ENCODE measurements around the gene DPY19L1. TPM values are rescaled to one million over a fixed set of nuclear protein-coding genes. Genes with fewer than 3 reads are reported as not detected.
A peak's percentile ranks its signal among the peaks of the same experiment; 100 is the strongest.
"Not testable (repeated sequence)": the region's sequence is repeated elsewhere in the genome, so short reads cannot be mapped to it uniquely, and the experiment has no call there.

The DPY19L1 gene
- total and polyA plus RNA-seq, 2 donors = 19.4 to 72.8 TPM

DNA sequence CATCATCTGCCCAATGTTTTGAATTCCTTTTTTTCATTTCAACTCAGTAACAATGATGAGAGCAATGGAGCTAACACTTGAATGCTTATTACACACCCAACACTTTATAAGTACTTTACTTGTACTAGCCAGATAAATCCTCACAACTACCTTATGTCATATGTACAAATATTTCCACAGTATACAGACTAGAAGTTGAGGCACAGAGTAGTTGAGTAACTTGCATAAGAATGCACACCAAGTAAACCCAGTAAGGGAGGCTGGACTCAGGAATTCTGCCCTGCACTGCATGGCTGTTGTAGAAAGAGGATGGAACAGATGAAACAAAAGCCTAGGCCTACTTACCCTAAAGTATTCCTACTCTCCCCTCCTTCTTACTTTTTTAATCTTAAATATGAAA lies 15.8 kb downstream of the DPY19L1 start:
- no peak for DNase-seq (ENCODE audit: extremely low spot score)
- H3K4me3 ChIP-seq (ENCODE audit: low read depth, low read length) = no peak overlapping the region
- no peak overlapping the region for H3K27ac ChIP-seq (ENCODE audit: low read depth)
- no peaks in the 10 kb centered on the region for H3K4me1 ChIP-seq (ENCODE audit: insufficient read depth)
- H3K36me3 ChIP-seq (ENCODE audit: insufficient read depth) = peaks cover under 1% of the 10 kb centered on the region

DNA sequence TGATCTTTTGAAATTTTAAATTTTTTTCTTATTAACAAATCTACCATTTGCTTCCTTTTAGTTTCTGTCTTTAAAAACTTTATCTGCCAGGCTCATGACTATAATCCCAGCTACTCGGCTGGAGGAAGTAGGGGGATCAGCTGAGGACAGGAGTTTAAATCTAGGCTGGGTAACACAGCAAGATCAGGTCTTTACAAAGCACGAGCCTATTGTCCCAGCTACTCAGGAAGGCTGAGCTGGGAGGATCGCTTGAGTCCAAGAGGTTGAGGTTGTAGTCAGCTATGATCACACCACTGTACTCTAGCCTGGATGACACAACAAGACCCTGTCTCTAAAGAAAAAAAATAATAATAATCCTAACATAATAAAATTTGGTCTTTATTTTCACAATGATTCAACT lies 17.5 kb downstream of the DPY19L1 start:
- H3K4me3 ChIP-seq (ENCODE audit: low read depth, low read length) = no peak overlapping the region
- no peak overlapping the region for H3K27ac ChIP-seq (ENCODE audit: low read depth)
- peaks cover 2% of the 10 kb centered on the region for H3K36me3 ChIP-seq (ENCODE audit: insufficient read depth)
- 70% methylated on average over 3 of the region's 3 CpGs for WGBS
- no peaks in the 10 kb centered on the region for H3K4me1 ChIP-seq (ENCODE audit: insufficient read depth)
- DNase-seq (ENCODE audit: extremely low spot score) = no peak

DNA sequence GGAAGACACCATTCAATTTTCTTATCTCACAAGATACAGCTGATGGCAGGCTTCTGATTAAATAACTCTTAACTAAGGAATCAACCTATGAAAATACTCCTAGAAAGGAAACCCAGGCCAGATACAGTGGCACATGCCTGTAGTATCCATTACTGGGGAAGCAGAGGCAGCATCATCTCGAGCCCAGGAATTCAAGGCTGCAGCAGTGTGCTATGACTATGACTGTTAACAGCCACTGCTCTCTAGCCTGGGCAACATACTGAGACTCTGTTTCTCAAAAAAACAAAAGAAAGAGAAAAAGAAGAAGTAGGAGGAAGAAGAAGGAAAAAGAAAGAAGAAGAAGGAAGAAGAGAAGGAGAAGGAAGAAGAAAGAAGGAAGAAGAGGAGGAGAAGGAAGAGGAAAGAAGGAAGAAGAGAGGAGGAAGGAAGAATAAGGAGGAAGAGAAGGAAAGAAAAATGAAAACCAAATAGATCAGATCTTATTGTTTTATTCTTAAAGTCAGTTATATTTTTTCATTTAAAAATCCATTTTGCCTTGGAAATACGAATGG lies 18.0 kb downstream of the DPY19L1 start:
- no peaks in the 10 kb centered on the region for H3K4me1 ChIP-seq (ENCODE audit: insufficient read depth)
- H3K4me3 ChIP-seq (ENCODE audit: low read depth, low read length) = no peak overlapping the region
- H3K36me3 ChIP-seq (ENCODE audit: insufficient read depth) = peaks cover 2% of the 10 kb centered on the region
- no peak for DNase-seq (ENCODE audit: extremely low spot score)
- no peak overlapping the region for H3K27ac ChIP-seq (ENCODE audit: low read depth)
- 80% methylated on average over 2 of the region's 2 CpGs for WGBS

DNA sequence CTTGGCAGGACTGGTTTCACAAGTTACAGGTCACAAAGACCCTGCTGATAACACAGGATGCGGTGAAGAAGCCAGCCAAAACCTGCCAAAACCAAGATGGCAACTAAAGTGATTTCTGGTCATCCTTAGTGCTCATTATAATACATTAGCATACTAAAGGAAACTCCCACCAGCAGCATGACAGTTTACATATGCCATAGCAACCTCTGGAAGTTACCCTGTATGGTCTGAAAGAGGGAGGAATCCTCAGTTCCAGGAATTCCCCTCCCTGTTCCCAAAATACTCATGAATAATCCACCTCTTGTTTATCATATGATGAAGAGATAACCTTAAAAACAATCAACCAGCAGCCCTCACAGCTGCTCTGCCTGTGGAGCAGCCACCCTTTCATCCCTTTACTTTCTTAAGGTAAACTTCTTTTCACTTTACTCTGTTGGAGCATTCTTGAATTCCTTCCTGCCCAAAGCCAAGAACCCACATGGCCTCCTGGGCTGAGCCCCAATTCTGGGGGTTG lies 21.9 kb downstream of the DPY19L1 start:
- no peak for DNase-seq (ENCODE audit: extremely low spot score)
- Histone ChIP-seq H3K36me3 (ENCODE audit: insufficient read depth) (peaks cover 2% of the 10 kb centered on the region), H3K4me1 (ENCODE audit: insufficient read depth) (no peaks in the 10 kb centered on the region), H3K27ac (ENCODE audit: low read depth) (no peak overlapping the region), H3K4me3 (ENCODE audit: low read depth, low read length) (no peak overlapping the region)
- WGBS = 88% methylated on average over 1 of the region's 1 CpG

DNA sequence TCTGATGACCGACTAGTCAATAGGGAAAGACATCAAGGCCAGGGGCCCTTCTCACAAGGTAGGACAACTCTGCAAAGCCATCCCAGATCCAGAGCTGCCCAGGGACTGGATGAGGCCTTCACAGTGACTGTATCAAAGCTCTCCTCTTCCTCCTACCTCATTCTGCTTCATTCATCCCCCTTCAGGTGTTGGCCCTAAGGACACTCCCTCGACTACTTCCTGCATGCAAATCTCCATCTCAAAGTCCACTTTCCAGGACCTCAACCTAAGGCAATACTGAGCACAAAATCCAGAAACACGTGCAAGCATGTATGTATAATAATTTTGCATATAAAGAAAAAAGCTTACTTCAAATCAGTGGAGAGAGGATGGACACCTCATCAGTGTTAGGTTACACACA lies 25.1 kb downstream of the DPY19L1 start:
- Histone ChIP-seq H3K36me3 (ENCODE audit: insufficient read depth) (peaks cover 2% of the 10 kb centered on the region), H3K27ac (ENCODE audit: low read depth) (no peak overlapping the region), H3K4me1 (ENCODE audit: insufficient read depth) (no peaks in the 10 kb centered on the region), H3K4me3 (ENCODE audit: low read depth, low read length) (no peak overlapping the region)
- 89% methylated on average over 3 of the region's 3 CpGs for WGBS
- no peak for DNase-seq (ENCODE audit: extremely low spot score)

DNA sequence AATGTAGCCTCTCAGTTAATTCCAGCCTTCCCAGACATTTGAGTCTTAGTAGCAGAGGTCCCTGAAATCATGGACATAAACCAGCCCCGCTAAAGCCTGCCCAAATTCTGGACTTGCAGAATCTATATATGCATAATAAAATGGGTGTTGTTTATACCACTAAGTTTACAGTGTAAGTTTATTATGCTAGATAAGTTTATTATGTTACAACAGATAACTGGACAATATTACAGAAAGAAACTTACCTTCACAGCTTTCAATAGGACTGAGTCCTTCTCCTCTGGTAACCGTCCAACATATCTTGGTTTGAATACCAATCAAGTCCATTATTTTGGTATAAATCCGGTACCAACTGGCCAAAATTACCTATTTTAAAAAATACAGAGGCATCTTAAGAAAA lies 26.2 kb downstream of the DPY19L1 start:
- 84% methylated on average over 3 of the region's 3 CpGs for WGBS
- Histone ChIP-seq H3K36me3 (ENCODE audit: insufficient read depth) (no peaks in the 10 kb centered on the region), H3K4me3 (ENCODE audit: low read depth, low read length) (no peak overlapping the region), H3K27ac (ENCODE audit: low read depth) (no peak overlapping the region), H3K4me1 (ENCODE audit: insufficient read depth) (no peaks in the 10 kb centered on the region)
- DNase-seq (ENCODE audit: extremely low spot score) = no peak

DNA sequence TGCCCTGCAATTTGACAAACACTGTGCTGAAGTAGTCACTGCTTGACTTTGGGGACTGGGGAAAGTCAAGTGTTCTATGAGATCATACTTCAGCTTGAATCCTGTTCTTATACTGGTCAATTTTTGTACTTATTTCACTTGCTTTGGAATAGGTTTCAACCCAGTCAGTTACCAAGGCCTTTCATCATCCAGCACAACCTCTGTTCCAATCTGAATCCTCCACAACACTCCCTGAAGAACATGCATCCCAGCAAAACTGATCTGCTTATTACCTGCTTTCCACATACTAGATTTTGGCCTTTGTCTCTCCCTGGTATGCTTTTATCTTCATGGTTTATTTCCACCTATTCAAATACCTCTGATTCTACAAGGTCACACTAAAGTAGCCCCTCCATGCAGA lies 29.5 kb downstream of the DPY19L1 start:
- Histone ChIP-seq H3K4me3 (ENCODE audit: low read depth, low read length) (no peak overlapping the region), H3K36me3 (ENCODE audit: insufficient read depth) (no peaks in the 10 kb centered on the region), H3K4me1 (ENCODE audit: insufficient read depth) (no peaks in the 10 kb centered on the region), H3K27ac (ENCODE audit: low read depth) (no peak overlapping the region)
- DNase-seq (ENCODE audit: extremely low spot score) = no peak

DNA sequence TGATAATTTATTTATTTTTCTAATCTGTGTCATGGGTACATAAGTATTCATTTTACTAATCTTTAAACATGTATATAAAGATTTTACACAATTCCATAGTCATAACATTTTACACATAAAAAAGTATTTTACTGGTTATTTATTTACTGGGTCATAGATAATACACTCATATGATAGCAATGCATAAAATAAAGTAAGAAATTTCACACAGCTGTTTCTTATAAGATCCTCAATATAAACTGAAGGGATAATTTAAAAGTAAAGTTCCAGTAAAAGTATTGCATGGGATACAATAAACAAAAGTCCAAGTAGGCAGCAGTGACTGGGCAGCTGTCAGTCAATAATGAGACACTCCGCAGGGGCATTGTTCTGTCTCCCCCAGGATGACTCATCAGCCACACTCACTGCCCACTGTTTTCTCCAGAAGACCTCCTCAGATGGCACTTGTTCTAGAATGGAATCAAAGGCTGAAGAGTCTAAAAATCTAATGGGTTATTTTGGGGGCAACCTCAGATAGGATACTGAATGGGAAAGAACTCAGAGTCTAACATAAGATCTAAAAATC lies 32.7 kb downstream of the DPY19L1 start:
- no peak for DNase-seq (ENCODE audit: extremely low spot score)
- H3K27ac ChIP-seq (ENCODE audit: low read depth) = no peak overlapping the region
- WGBS = 97% methylated on average over 1 of the region's 1 CpG

DNA sequence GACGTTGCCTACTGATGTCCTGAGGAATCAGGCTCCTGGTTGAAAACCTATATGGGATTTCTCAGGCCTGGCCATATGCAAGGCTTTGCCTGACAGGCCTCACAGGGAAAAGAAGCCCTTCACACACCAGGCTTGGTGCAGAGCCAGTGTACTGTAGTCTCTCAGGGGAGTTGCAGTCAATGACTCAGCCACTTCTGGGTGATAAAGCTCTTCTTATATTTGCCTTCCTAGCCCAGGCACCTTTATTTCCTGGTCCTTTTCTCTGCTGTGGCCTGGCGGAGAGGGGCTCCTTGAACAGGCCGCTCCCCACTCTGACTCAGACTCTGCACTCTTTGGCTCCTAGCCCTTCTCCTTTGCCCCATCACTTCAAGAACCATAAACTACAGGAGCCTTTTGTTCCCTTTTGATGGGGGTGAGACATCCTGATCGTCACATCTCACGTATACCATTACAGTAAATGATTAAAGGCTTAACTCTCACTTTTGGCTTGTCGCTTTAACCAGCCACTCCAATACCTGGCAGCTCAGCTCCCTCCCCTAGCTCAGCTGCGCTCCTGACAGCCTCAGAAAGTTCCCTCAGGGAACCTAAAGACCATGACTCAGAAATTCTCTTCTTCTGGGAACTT lies 33.5 kb downstream of the DPY19L1 start:
- H3K27ac ChIP-seq (ENCODE audit: low read depth) = no peak overlapping the region
- no peaks in the 10 kb centered on the region for H3K4me1 ChIP-seq (ENCODE audit: insufficient read depth)
- H3K4me3 ChIP-seq (ENCODE audit: low read depth, low read length) = no peak overlapping the region
- H3K36me3 ChIP-seq (ENCODE audit: insufficient read depth) = no peaks in the 10 kb centered on the region
- 78% methylated on average over 7 of the region's 7 CpGs for WGBS
- peak; percentile 4 for DNase-seq (ENCODE audit: extremely low spot score)

More for the DNA sequence above, 32.7 kb downstream of the DPY19L1 start:
- Histone ChIP-seq H3K36me3 (ENCODE audit: insufficient read depth) (no peaks in the 10 kb centered on the region), H3K4me3 (ENCODE audit: low read depth, low read length) (no peak overlapping the region), H3K4me1 (ENCODE audit: insufficient read depth) (no peaks in the 10 kb centered on the region)

DNA sequence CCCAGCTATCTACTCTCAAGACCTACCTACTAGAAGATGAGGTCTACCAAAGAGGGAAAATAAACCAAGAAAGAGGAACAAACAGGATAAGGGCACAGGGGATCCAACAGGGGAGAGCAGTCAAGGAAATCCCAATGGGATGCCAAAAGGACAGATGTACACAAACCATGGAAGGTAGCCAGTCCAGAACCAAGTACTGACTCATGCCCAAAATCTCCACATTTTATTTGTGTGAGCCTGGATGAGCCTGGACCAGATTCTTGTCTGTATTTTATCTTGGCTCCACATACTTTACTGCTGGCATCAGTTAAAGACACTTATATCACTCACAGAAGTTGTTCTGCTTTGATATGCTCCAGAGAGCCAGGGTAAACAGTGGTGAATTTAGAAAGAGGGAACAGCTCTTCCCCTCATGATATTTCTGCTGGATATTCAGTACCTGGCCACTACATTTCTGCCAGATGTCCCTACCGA lies 34.1 kb downstream of the DPY19L1 start:
- not testable (repeated sequence) for H3K27ac ChIP-seq (ENCODE audit: low read depth); DNase-seq (ENCODE audit: extremely low spot score); H3K36me3 ChIP-seq (ENCODE audit: insufficient read depth); H3K4me1 ChIP-seq (ENCODE audit: insufficient read depth); H3K4me3 ChIP-seq (ENCODE audit: low read depth, low read length)
- 71% methylated on average over 1 of the region's 1 CpG for WGBS

DNA sequence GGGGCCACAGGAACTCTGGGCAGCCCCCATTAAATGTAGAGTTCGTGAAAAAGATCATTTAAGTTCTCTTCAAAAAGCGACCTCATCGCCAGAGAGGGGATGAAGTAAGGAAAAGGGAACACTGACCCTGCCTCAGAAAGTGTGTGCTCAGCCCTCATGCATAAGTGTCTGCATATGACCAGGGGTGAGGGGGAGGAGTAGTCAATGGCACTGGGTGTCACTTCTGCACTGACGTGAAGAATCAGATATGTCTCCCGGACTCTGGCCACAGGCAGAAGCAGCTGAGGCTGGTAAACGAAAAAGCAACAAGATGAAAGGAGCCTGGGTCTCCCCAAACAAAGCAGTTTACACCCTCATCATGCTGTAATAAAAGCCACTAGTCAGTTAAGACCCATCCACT lies 39.0 kb downstream of the DPY19L1 start:
- H3K4me1 ChIP-seq (ENCODE audit: insufficient read depth); DNase-seq (ENCODE audit: extremely low spot score); H3K27ac ChIP-seq (ENCODE audit: low read depth); H3K36me3 ChIP-seq (ENCODE audit: insufficient read depth); H3K4me3 ChIP-seq (ENCODE audit: low read depth, low read length): not testable (repeated sequence)
- WGBS = 86% methylated on average over 6 of the region's 6 CpGs

DNA sequence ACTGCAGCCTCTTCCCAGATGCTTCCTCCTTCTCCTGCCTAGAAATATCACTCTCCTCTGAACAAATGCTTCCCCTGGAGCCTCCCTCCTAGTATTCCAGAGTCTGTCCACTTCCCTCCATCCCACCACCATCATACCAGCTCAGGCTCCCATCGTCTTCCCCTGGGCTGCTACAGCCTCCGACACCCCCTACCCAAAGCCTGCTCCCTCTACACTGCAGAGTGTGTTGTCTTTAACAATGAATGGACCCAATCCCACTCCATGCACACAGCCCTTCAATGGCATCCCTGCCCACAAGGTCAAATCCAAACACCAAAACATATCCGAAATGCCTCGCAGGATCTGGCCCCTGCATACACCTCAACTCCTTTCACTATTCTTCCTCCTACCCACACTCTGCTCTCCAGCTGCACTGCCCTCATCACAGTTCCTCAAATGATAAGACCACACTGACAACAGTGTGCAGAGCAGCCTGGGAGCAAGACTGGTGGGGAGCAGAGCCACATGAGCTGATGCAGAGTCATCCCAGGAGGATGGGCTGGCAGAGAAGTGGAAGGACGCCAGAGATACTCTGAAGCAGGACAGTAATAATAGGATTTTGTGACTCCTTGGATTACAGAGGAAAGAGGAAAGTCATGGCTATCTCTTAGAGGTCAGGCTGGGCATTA lies 40.7 kb downstream of the DPY19L1 start:
- not testable (repeated sequence) for H3K27ac ChIP-seq (ENCODE audit: low read depth); DNase-seq (ENCODE audit: extremely low spot score); H3K4me1 ChIP-seq (ENCODE audit: insufficient read depth); H3K4me3 ChIP-seq (ENCODE audit: low read depth, low read length); H3K36me3 ChIP-seq (ENCODE audit: insufficient read depth)
- WGBS = 93% methylated on average over 5 of the region's 5 CpGs

DNA sequence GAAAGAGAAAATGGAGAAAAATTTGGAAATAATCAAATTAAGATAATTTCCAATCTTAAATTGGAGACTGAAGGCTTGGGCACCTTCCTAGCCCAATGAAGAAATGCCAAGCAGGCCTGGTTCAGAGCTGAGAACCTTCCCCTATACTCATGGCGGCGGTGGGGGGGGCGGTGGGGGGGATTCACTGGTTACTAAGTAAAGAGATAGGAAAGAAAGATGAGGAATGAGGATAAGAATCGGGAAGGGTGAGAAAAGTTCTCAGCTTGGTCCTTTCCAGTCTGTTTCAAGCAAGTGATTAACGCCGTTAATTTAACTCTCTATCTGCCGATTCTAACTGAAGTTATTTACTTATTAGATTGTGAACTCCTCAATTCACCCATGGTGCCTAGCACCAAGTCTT lies 41.5 kb downstream of the DPY19L1 start:
- H3K4me3 ChIP-seq (ENCODE audit: low read depth, low read length) = no peak overlapping the region
- H3K27ac ChIP-seq (ENCODE audit: low read depth) = no peak overlapping the region
- no peak for DNase-seq (ENCODE audit: extremely low spot score)
- H3K36me3 ChIP-seq (ENCODE audit: insufficient read depth) = no peaks in the 10 kb centered on the region
- WGBS = 95% methylated on average over 7 of the region's 7 CpGs
- no peaks in the 10 kb centered on the region for H3K4me1 ChIP-seq (ENCODE audit: insufficient read depth)
